ENCODE data around the gene PRKAG2. TPM values are rescaled to one million over a fixed set of nuclear protein-coding genes. Genes with fewer than 3 reads are reported as not detected.
"Not testable (repeated sequence)": the region's sequence is repeated elsewhere in the genome, so short reads cannot be mapped to it uniquely, and the experiment has no call there.

Gene PRKAG2
- total RNA-seq, 1 experiment from 2014 or later = 28.2 TPM

- H3K27ac ChIP-seq; H3K36me3 ChIP-seq; H3K9me3 ChIP-seq (replicated peaks); H3K4me3 ChIP-seq; DNase-seq (ENCODE audit: low read depth in 1 of 2, low spot score in 2 of 2); H3K4me1 ChIP-seq (replicated peaks): not testable (repeated sequence)
- H3K27me3 ChIP-seq (replicated peaks) = peaks cover 10% of the 10 kb centered on the region
These were observed 30.2 kb upstream of the PRKAG2 start for GRCh38 chr7:151907115-151907514.

GRCh38 chr7:151905766-151906165, 28.9 kb upstream of the PRKAG2 start:
- Histone ChIP-seq H3K4me3 (no peak overlapping the region), H3K27me3 (replicated peaks) (peaks cover 10% of the 10 kb centered on the region), H3K9me3 (replicated peaks) (no peaks in the 10 kb centered on the region), H3K27ac (no peak overlapping the region), H3K36me3 (no peaks in the 10 kb centered on the region), H3K4me1 (replicated peaks) (no peaks in the 10 kb centered on the region)
- no peak for DNase-seq (ENCODE audit: low read depth in 1 of 2, low spot score in 2 of 2)

GRCh38 chr7:151905353-151905752, 28.4 kb upstream of the PRKAG2 start:
- Histone ChIP-seq H3K9me3 (replicated peaks) (no peaks in the 10 kb centered on the region), H3K4me3 (no peak overlapping the region), H3K36me3 (no peaks in the 10 kb centered on the region), H3K27me3 (replicated peaks) (peaks cover 11% of the 10 kb centered on the region), H3K4me1 (replicated peaks) (no peaks in the 10 kb centered on the region), H3K27ac (no peak overlapping the region)
- no peak for DNase-seq (ENCODE audit: low read depth in 1 of 2, low spot score in 2 of 2)

- Histone ChIP-seq H3K4me1 (replicated peaks) (no peaks in the 10 kb centered on the region), H3K27me3 (replicated peaks) (peaks cover 18% of the 10 kb centered on the region), H3K4me3 (no peak overlapping the region), H3K9me3 (replicated peaks) (no peaks in the 10 kb centered on the region), H3K27ac (no peak overlapping the region), H3K36me3 (no peaks in the 10 kb centered on the region)
- no peak for DNase-seq (ENCODE audit: low read depth in 1 of 2, low spot score in 2 of 2)
These were observed 27.4 kb upstream of the PRKAG2 start for GRCh38 chr7:151904270-151904669.

GRCh38 chr7:151903249-151904032, 26.5 kb upstream of the PRKAG2 start:
- no peak for DNase-seq (ENCODE audit: low read depth in 1 of 2, low spot score in 2 of 2)
- Histone ChIP-seq H3K27me3 (replicated peaks) (peaks cover 18% of the 10 kb centered on the region), H3K27ac (no peak overlapping the region), H3K9me3 (replicated peaks) (no peaks in the 10 kb centered on the region), H3K4me3 (no peak overlapping the region), H3K36me3 (no peaks in the 10 kb centered on the region), H3K4me1 (replicated peaks) (no peaks in the 10 kb centered on the region)

GRCh38 chr7:151902311-151902710, 25.4 kb upstream of the PRKAG2 start:
- H3K36me3 ChIP-seq = no peaks in the 10 kb centered on the region
- DNase-seq (ENCODE audit: low read depth in 1 of 2, low spot score in 2 of 2) = no peak
- H3K4me1 ChIP-seq (replicated peaks) = no peaks in the 10 kb centered on the region
- no peak overlapping the region for H3K4me3 ChIP-seq
- H3K9me3 ChIP-seq (replicated peaks) = no peaks in the 10 kb centered on the region
- no peak overlapping the region for H3K27ac ChIP-seq
- H3K27me3 ChIP-seq (replicated peaks) = peaks cover 18% of the 10 kb centered on the region

- Histone ChIP-seq H3K36me3 (no peaks in the 10 kb centered on the region), H3K27ac (no peak overlapping the region), H3K27me3 (replicated peaks) (peaks cover 15% of the 10 kb centered on the region), H3K9me3 (replicated peaks) (no peaks in the 10 kb centered on the region), H3K4me1 (replicated peaks) (no peaks in the 10 kb centered on the region), H3K4me3 (no peak overlapping the region)
- DNase-seq (ENCODE audit: low read depth in 1 of 2, low spot score in 2 of 2) = no peak
These were observed 24.9 kb upstream of the PRKAG2 start for GRCh38 chr7:151901828-151902227.

GRCh38 chr7:151900986-151901621, 24.2 kb upstream of the PRKAG2 start:
- Histone ChIP-seq H3K4me1 (replicated peaks) (no peaks in the 10 kb centered on the region), H3K4me3 (no peak overlapping the region), H3K27ac (no peak overlapping the region), H3K9me3 (replicated peaks) (no peaks in the 10 kb centered on the region), H3K27me3 (replicated peaks) (0 out of 2 replicates have a peak, but pooled peaks cover 11% of the 10 kb centered on the region), H3K36me3 (no peaks in the 10 kb centered on the region)
- DNase-seq (ENCODE audit: low read depth in 1 of 2, low spot score in 2 of 2) = no peak

- Histone ChIP-seq H3K27me3 (replicated peaks) (0 out of 2 replicates have a peak, but pooled peaks cover 11% of the 10 kb centered on the region), H3K4me1 (replicated peaks) (peaks cover under 1% of the 10 kb centered on the region), H3K36me3 (no peaks in the 10 kb centered on the region), H3K9me3 (replicated peaks) (no peaks in the 10 kb centered on the region), H3K27ac (no peak overlapping the region), H3K4me3 (no peak overlapping the region)
- no peak for DNase-seq (ENCODE audit: low read depth in 1 of 2, low spot score in 2 of 2)
These were observed 23.7 kb upstream of the PRKAG2 start for GRCh38 chr7:151900591-151900985.

- H3K27me3 ChIP-seq (replicated peaks) = 0 out of 2 replicates have a peak, but pooled peaks cover 7% of the 10 kb centered on the region
- no peak for DNase-seq (ENCODE audit: low read depth in 1 of 2, low spot score in 2 of 2)
- no peaks in the 10 kb centered on the region for H3K36me3 ChIP-seq
These were observed 22.8 kb upstream of the PRKAG2 start for GRCh38 chr7:151899513-151900360.

GRCh38 chr7:151897951-151898686, 21.2 kb upstream of the PRKAG2 start:
- H3K4me3 ChIP-seq = no peak overlapping the region
- DNase-seq (ENCODE audit: low read depth in 1 of 2, low spot score in 2 of 2) = no peak
- H3K27me3 ChIP-seq (replicated peaks) = 0 out of 2 replicates have a peak, but pooled peaks cover 7% of the 10 kb centered on the region
- no peak overlapping the region for H3K27ac ChIP-seq
- no peaks in the 10 kb centered on the region for H3K9me3 ChIP-seq (replicated peaks)
- H3K36me3 ChIP-seq = no peaks in the 10 kb centered on the region
- peaks cover 5% of the 10 kb centered on the region for H3K4me1 ChIP-seq (replicated peaks)

More at GRCh38 chr7:151899513-151900360, 22.8 kb upstream of the PRKAG2 start:
- no peak overlapping the region for H3K4me3 ChIP-seq
- no peaks in the 10 kb centered on the region for H3K9me3 ChIP-seq (replicated peaks)
- no peak overlapping the region for H3K27ac ChIP-seq
- peaks cover 5% of the 10 kb centered on the region for H3K4me1 ChIP-seq (replicated peaks)

GRCh38 chr7:151897161-151897731, 20.3 kb upstream of the PRKAG2 start:
- Histone ChIP-seq H3K36me3 (no peaks in the 10 kb centered on the region), H3K4me3 (no peak overlapping the region), H3K9me3 (replicated peaks) (no peaks in the 10 kb centered on the region), H3K27me3 (replicated peaks) (peaks cover 7% of the 10 kb centered on the region; the same call in 1 of the 2 replicates), H3K27ac (no peak overlapping the region), H3K4me1 (replicated peaks) (peaks cover 5% of the 10 kb centered on the region)
- no peak for DNase-seq (ENCODE audit: low read depth in 1 of 2, low spot score in 2 of 2)

GRCh38 chr7:151896486-151896885, 19.6 kb upstream of the PRKAG2 start:
- Histone ChIP-seq H3K4me1 (replicated peaks) (peaks cover 5% of the 10 kb centered on the region), H3K36me3 (no peaks in the 10 kb centered on the region), H3K27me3 (replicated peaks) (peaks cover 7% of the 10 kb centered on the region; the same call in 1 of the 2 replicates), H3K4me3 (no peak overlapping the region), H3K9me3 (replicated peaks) (no peaks in the 10 kb centered on the region), H3K27ac (no peak overlapping the region)
- DNase-seq (ENCODE audit: low read depth in 1 of 2, low spot score in 2 of 2) = no peak
